ENCODE results near the gene PLEKHA5. TPM values are rescaled to one million over a fixed set of nuclear protein-coding genes. Genes with fewer than 3 reads are reported as not detected.

The PLEKHA5 gene
- total RNA-seq, 1 donor from 2014 or later: 60.8 TPM

- DNase-seq: no peak
- H3K27ac ChIP-seq (replicated peaks): peak overlapping the region; percentile 17
- H3K4me1 ChIP-seq: peaks cover 79% of the 10 kb centered on the region
- H3K36me3 ChIP-seq: peaks cover 9% of the 10 kb centered on the region
- H3K4me3 ChIP-seq: no peak overlapping the region
- no peaks in the 10 kb centered on the region for H3K9me3 ChIP-seq (replicated peaks)
- no peaks in the 10 kb centered on the region for H3K27me3 ChIP-seq (ENCODE audit: low read depth)
- TF ChIP-seq CTCF (IDR thresholded peaks at IDR 0.05; ENCODE audit: borderline replicate concordance): no peak
- intact Hi-C loops (cut with micrococcal nuclease): no loop called here
Observed at GRCh38 chr12:19139615-19140194, 10.2 kb downstream of the PLEKHA5 start.

GRCh38 chr12:19140381-19141236 lies 11.1 kb downstream of the PLEKHA5 start:
- no peak for DNase-seq
- peak overlapping the region; percentile 34 for H3K27ac ChIP-seq (replicated peaks)
- intact Hi-C loops (cut with micrococcal nuclease): no loop called here

GRCh38 chr12:19142499-19142898 lies 13.0 kb downstream of the PLEKHA5 start:
- peaks cover under 1% of the 10 kb centered on the region for H3K36me3 ChIP-seq
- no peaks in the 10 kb centered on the region for H3K9me3 ChIP-seq (replicated peaks)
- no peaks in the 10 kb centered on the region for H3K27me3 ChIP-seq (ENCODE audit: low read depth)
- peaks cover 76% of the 10 kb centered on the region for H3K4me1 ChIP-seq
- no peak for TF ChIP-seq CTCF (IDR thresholded peaks at IDR 0.05; ENCODE audit: borderline replicate concordance)
- no peak overlapping the region for H3K4me3 ChIP-seq
- intact Hi-C loops (cut with micrococcal nuclease): no loop called here
- H3K27ac ChIP-seq (replicated peaks): no peak overlapping the region
- no peak for DNase-seq

More at GRCh38 chr12:19140381-19141236, 11.1 kb downstream of the PLEKHA5 start:
- peaks cover 9% of the 10 kb centered on the region for H3K36me3 ChIP-seq
- no peak for TF ChIP-seq CTCF (IDR thresholded peaks at IDR 0.05; ENCODE audit: borderline replicate concordance)
- H3K4me1 ChIP-seq: peaks cover 78% of the 10 kb centered on the region
- no peaks in the 10 kb centered on the region for H3K27me3 ChIP-seq (ENCODE audit: low read depth)
- no peak overlapping the region for H3K4me3 ChIP-seq
- no peaks in the 10 kb centered on the region for H3K9me3 ChIP-seq (replicated peaks)

GRCh38 chr12:19144287-19144686 lies 14.8 kb downstream of the PLEKHA5 start:
- H3K4me1 ChIP-seq: peaks cover 75% of the 10 kb centered on the region
- H3K27ac ChIP-seq (replicated peaks): no peak overlapping the region
- no peaks in the 10 kb centered on the region for H3K9me3 ChIP-seq (replicated peaks)
- H3K27me3 ChIP-seq (ENCODE audit: low read depth): no peaks in the 10 kb centered on the region
- no peak for DNase-seq
- intact Hi-C loops (cut with micrococcal nuclease): no loop called here
- TF ChIP-seq CTCF (IDR thresholded peaks at IDR 0.05; ENCODE audit: borderline replicate concordance): no peak
- H3K4me3 ChIP-seq: no peak overlapping the region
- peaks cover under 1% of the 10 kb centered on the region for H3K36me3 ChIP-seq

GRCh38 chr12:19144985-19145384 lies 15.5 kb downstream of the PLEKHA5 start:
- Histone ChIP-seq H3K4me3 (no peak overlapping the region), H3K27ac (replicated peaks) (peak overlapping the region; percentile 34), H3K36me3 (peaks cover 6% of the 10 kb centered on the region), H3K27me3 (ENCODE audit: low read depth) (no peaks in the 10 kb centered on the region), H3K4me1 (peaks cover 75% of the 10 kb centered on the region), H3K9me3 (replicated peaks) (no peaks in the 10 kb centered on the region)
- no peak for TF ChIP-seq CTCF (IDR thresholded peaks at IDR 0.05; ENCODE audit: borderline replicate concordance)
- intact Hi-C loops (cut with micrococcal nuclease): no loop called here
- DNase-seq: no peak
